Measurements from ENCODE around the gene CERS3. TPM values are rescaled to one million over a fixed set of nuclear protein-coding genes. Genes with fewer than 3 reads are reported as not detected.

The CERS3 gene
- total RNA-seq, 1 donor from 2014 or later, result not detected

- Mint-ChIP-seq H3K4me1 (ENCODE audit: low read depth) (no peaks in the 10 kb centered on the region), H3K27ac (no peak overlapping the region), H3K27me3 (no peaks in the 10 kb centered on the region), H3K36me3 (ENCODE audit: insufficient read depth) (no peaks in the 10 kb centered on the region), H3K9me3 (ENCODE audit: low read depth) (no peaks in the 10 kb centered on the region), H3K4me3 (ENCODE audit: low read depth) (no peak overlapping the region)
- DNase-seq (ENCODE audit: low spot score, unreplicated experiment), result no peak
- TF ChIP-seq CTCF (IDR thresholded peaks at IDR 0.05; ENCODE audit: unreplicated experiment), result no peak
These were observed 32.9 kb downstream of the CERS3 start for GRCh38 chr15:100495861-100496260.

- no peaks in the 10 kb centered on the region for H3K27me3 Mint-ChIP-seq
- H3K9me3 Mint-ChIP-seq (ENCODE audit: low read depth), result no peaks in the 10 kb centered on the region
- no peaks in the 10 kb centered on the region for H3K36me3 Mint-ChIP-seq (ENCODE audit: insufficient read depth)
- no peaks in the 10 kb centered on the region for H3K4me1 Mint-ChIP-seq (ENCODE audit: low read depth)
- DNase-seq (ENCODE audit: low spot score, unreplicated experiment), result no peak
- TF ChIP-seq CTCF (IDR thresholded peaks at IDR 0.05; ENCODE audit: unreplicated experiment), result no peak
- no peak overlapping the region for H3K4me3 Mint-ChIP-seq (ENCODE audit: low read depth)
- no peak overlapping the region for H3K27ac Mint-ChIP-seq
These were observed 35.5 kb downstream of the CERS3 start for GRCh38 chr15:100493213-100493612.

GRCh38 chr15:100484443-100484842 is 44.3 kb downstream of the CERS3 start:
- no peak overlapping the region for H3K4me3 Mint-ChIP-seq (ENCODE audit: low read depth)
- no peaks in the 10 kb centered on the region for H3K4me1 Mint-ChIP-seq (ENCODE audit: low read depth)
- H3K27ac Mint-ChIP-seq, result no peak overlapping the region
- no peaks in the 10 kb centered on the region for H3K9me3 Mint-ChIP-seq (ENCODE audit: low read depth)
- no peaks in the 10 kb centered on the region for H3K27me3 Mint-ChIP-seq
- TF ChIP-seq CTCF (IDR thresholded peaks at IDR 0.05; ENCODE audit: unreplicated experiment), result no peak
- H3K36me3 Mint-ChIP-seq (ENCODE audit: insufficient read depth), result no peaks in the 10 kb centered on the region
- no peak for DNase-seq (ENCODE audit: low spot score, unreplicated experiment)

- Mint-ChIP-seq H3K27me3 (no peaks in the 10 kb centered on the region), H3K9me3 (ENCODE audit: low read depth) (peaks cover 10% of the 10 kb centered on the region), H3K27ac (no peak overlapping the region), H3K4me3 (ENCODE audit: low read depth) (no peak overlapping the region), H3K4me1 (ENCODE audit: low read depth) (no peaks in the 10 kb centered on the region), H3K36me3 (ENCODE audit: insufficient read depth) (no peaks in the 10 kb centered on the region)
- no peak for DNase-seq (ENCODE audit: low spot score, unreplicated experiment)
- TF ChIP-seq CTCF (IDR thresholded peaks at IDR 0.05; ENCODE audit: unreplicated experiment), result no peak
These were observed 45.4 kb downstream of the CERS3 start for GRCh38 chr15:100483370-100483769.

GRCh38 chr15:100476805-100477204 is 51.9 kb downstream of the CERS3 start:
- Mint-ChIP-seq H3K4me3 (ENCODE audit: low read depth) (no peak overlapping the region), H3K27me3 (no peaks in the 10 kb centered on the region), H3K4me1 (ENCODE audit: low read depth) (no peaks in the 10 kb centered on the region), H3K27ac (no peak overlapping the region), H3K9me3 (ENCODE audit: low read depth) (peaks cover 27% of the 10 kb centered on the region), H3K36me3 (ENCODE audit: insufficient read depth) (no peaks in the 10 kb centered on the region)
- DNase-seq (ENCODE audit: low spot score, unreplicated experiment), result no peak
- TF ChIP-seq CTCF (IDR thresholded peaks at IDR 0.05; ENCODE audit: unreplicated experiment), result no peak
